Transverse colon (tissue), 4 donors: ENCODE results near the gene CMAS. TPM values are rescaled to one million over a fixed set of nuclear protein-coding genes. Genes with fewer than 3 reads are reported as not detected.
"Not testable (repeated sequence)": the region's sequence is repeated elsewhere in the genome, so short reads cannot be mapped to it uniquely, and the experiment has no call there.

Source experiments
- DNase-seq: peaks from one replicate; pipeline ENCODE4 v3.0.0-alpha.2; 2019
- H3K27ac ChIP-seq, 4 donors: fragments of 200-600 bp; sonication (generic); 2 replicates each; pipeline ENCODE4 v1.5.1; 2016 to 2018; ENCODE audit warnings: inconsistent platforms in 4 of 4
- H3K27me3 ChIP-seq: fragments of 200-600 bp; sonication (generic); 2 replicates; pipeline ENCODE4 v1.5.1; 2017; ENCODE audit warnings: inconsistent platforms
- H3K36me3 ChIP-seq, 4 donors: fragments of 200-600 bp; sonication (generic); 2 replicates each; pipeline ENCODE4 v1.5.1; 2017 to 2019; ENCODE audit warnings: inconsistent platforms in 4 of 4
- H3K4me1 ChIP-seq, 4 donors: fragments of 200-600 bp; sonication (generic); 2 replicates each; pipeline ENCODE4 v1.5.1; 2017 to 2020; ENCODE audit warnings: inconsistent platforms in 4 of 4
- H3K4me3 ChIP-seq, 4 donors: fragments of 200-600 bp; sonication (generic); 1 replicate in 1 of 4; 2 replicates in 3 of 4; pipeline versions ENCODE4 v1.5.1 to v1.6.1; 2017 to 2019; ENCODE audit warnings: inconsistent platforms in 4 of 4
- H3K9me3 ChIP-seq, 2 donors: fragments of 200-600 bp; sonication (generic); 2 replicates each; pipeline ENCODE4 v1.5.1; 2017 to 2019; ENCODE audit warnings: inconsistent platforms in 2 of 2
- EP300 ChIP-seq: sonication (generic); formaldehyde crosslinking; IDR thresholded peaks from one replicate; pipeline ENCODE4 v1.6.1; 2017; ENCODE audit warnings: antibody characterized with exemption, low read depth
- POLR2A ChIP-seq: fragments of 450-650 bp; IDR thresholded peaks from one replicate; pipeline ENCODE4 v1.6.1; 2016; ENCODE audit warnings: antibody characterized with exemption, mild to moderate bottlenecking, moderate library complexity
- POLR2AphosphoS5 ChIP-seq, 3 donors: sonication (generic); formaldehyde crosslinking; IDR thresholded peaks; one replicate each; pipeline ENCODE4 v1.6.1; 2016; ENCODE audit warnings: antibody characterized with exemption in 3 of 3
- WGBS, 2 donors: methylation state at CpG; one replicate each; pipeline ENCODE4 v1.1.5; 2018; ENCODE audit warnings: low coverage in 1 of 2; 5-methylcytosine and 5-hydroxymethylcytosine counted together
- in situ Hi-C, 4 donors: fragments of 200-750 bp; cut with MboI; loops; one replicate each; pipeline versions ENCODE4 v1.15.0 to v1.15.1; 2017; ENCODE audit warnings: low sequenced_read_pairs in 3 of 4, low pct_ligation_motif_present in 1 of 4, low pct_unique_long_range_greater_than_20kb in 1 of 4
- intact Hi-C: fragments of 100-400 bp; cut with DNase I; formaldehyde crosslinking; loops from one replicate; pipeline ENCODE4 v1.15.1; 2023; ENCODE audit warnings: low total_unique reads
- total RNA-seq, 4 donors: library from RNA; depleted of rRNA; stranded (reverse); fragments of >200 nt; gene quantifications; one replicate each; pipeline ENCODE4 v1.1.0, GENCODE V29; 2016
- TF ChIP-seq, protein P1 (sequence below), 5 experiments: fragments of 200-600 bp in 3 of 5; fragments of 450-650 bp in 2 of 5; sonication (generic) in 3 of 5; IDR thresholded peaks; 1 replicate in 2 of 5; 2 replicates in 3 of 5; pipeline ENCODE4 v1.5.1; 2016 to 2017; ENCODE audit warnings: antibody characterized with exemption in 5 of 5, inconsistent platforms in 3 of 5, mild to moderate bottlenecking in 2 of 5, moderate library complexity in 1 of 5

The CMAS gene
- total RNA-seq, 4 donors from 2014 or later: 12.3 to 92.6 (median 69.0) TPM

DNA sequence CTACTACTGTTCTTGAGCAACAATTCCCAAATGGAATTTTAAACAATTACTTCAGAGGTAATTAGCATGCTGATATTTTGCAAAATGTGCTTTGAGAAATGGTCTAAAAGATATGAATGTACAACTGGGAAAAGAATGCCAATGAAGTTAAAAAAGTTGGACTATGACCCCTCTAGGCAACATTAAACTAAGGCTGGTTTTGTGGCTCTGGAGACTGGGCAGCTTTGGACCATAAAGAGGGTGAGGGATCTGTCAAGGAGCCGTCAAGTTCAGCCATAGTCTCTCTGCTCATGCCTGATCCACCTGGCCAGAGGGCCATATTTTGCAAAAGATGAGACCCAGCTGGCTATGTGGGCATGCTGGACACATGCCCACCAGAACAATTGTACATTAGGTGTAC is 38.8 kb downstream of the CMAS start:
- 38% methylated on average over 1 of the region's 1 CpG; no CpG with 5 or more reads in 1 of the 2 donors for WGBS, 2 donors
- Histone ChIP-seq H3K27ac (no peak overlapping the region), H3K36me3 (no peaks in the 10 kb centered on the region), H3K4me1 (no peaks in the 10 kb centered on the region), H3K4me3 (no peak overlapping the region), H3K9me3 (no peaks in the 10 kb centered on the region), H3K27me3 (no peaks in the 10 kb centered on the region)
- in situ Hi-C loops (loop anchor here in 3 of 4 donors (10.0 to 25.0 kb wide), 3 partner anchors 350 to 377 kb away; no protein-coding TSS in a partner anchor), intact Hi-C loops (loop anchor here (5.0 to 10.0 kb wide), 2 partner anchors 250 to 372 kb away; partner anchors contain the start of gene ST8SIA1)
- no peak for DNase-seq
- no peak for TF ChIP-seq EP300
- TF ChIP-seq, protein P1, sequence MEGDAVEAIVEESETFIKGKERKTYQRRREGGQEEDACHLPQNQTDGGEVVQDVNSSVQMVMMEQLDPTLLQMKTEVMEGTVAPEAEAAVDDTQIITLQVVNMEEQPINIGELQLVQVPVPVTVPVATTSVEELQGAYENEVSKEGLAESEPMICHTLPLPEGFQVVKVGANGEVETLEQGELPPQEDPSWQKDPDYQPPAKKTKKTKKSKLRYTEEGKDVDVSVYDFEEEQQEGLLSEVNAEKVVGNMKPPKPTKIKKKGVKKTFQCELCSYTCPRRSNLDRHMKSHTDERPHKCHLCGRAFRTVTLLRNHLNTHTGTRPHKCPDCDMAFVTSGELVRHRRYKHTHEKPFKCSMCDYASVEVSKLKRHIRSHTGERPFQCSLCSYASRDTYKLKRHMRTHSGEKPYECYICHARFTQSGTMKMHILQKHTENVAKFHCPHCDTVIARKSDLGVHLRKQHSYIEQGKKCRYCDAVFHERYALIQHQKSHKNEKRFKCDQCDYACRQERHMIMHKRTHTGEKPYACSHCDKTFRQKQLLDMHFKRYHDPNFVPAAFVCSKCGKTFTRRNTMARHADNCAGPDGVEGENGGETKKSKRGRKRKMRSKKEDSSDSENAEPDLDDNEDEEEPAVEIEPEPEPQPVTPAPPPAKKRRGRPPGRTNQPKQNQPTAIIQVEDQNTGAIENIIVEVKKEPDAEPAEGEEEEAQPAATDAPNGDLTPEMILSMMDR (IDR thresholded peaks at IDR 0.05): no peak
- no peak for TF ChIP-seq POLR2A

GRCh38 chr12:22088886-22089285 is 42.9 kb downstream of the CMAS start:
- intact Hi-C loops: loop anchor here (10.0 kb wide), 1 partner anchor 246 kb away; the partner anchor contains the start of gene ST8SIA1
- in situ Hi-C loops: loop anchor here in 3 of 4 donors (10.0 to 25.0 kb wide), 3 partner anchors 346 to 373 kb away; no protein-coding TSS in a partner anchor
- H3K4me1 ChIP-seq: no peaks in the 10 kb centered on the region
- 86 to 93% methylated on average over 2 of the region's 2 CpGs for whole genome bisulfite sequencing, 2 donors
- TF ChIP-seq EP300: no peak
- no peak overlapping the region for H3K4me3 ChIP-seq
- H3K36me3 ChIP-seq: no peaks in the 10 kb centered on the region
- no peak overlapping the region for H3K27ac ChIP-seq
- no peak for DNase-seq
- H3K27me3 ChIP-seq: no peaks in the 10 kb centered on the region
- no peaks in the 10 kb centered on the region for H3K9me3 ChIP-seq

- Histone ChIP-seq H3K27ac (no peak overlapping the region), H3K36me3 (no peaks in the 10 kb centered on the region), H3K27me3 (no peaks in the 10 kb centered on the region), H3K4me1 (no peaks in the 10 kb centered on the region), H3K9me3 (no peaks in the 10 kb centered on the region), H3K4me3 (no peak overlapping the region)
- in situ Hi-C loops (loop anchor here in 3 of 4 donors (10.0 to 25.0 kb wide), 3 partner anchors 345 to 373 kb away; no protein-coding TSS in a partner anchor), intact Hi-C loops (loop anchor here (10.0 kb wide), 1 partner anchor 245 kb away; the partner anchor contains the start of gene ST8SIA1)
- TF ChIP-seq, protein P1 (IDR thresholded peaks at IDR 0.05): no peak
- TF ChIP-seq EP300 (no peak), POLR2A (no peak), POLR2AphosphoS5 (IDR thresholded peaks at IDR 0.05) (no peak)
- DNase-seq: no peak
- 82 to 86% methylated on average over 2 of the region's 2 CpGs for WGBS, 2 donors
These were observed 43.5 kb downstream of the CMAS start for GRCh38 chr12:22089486-22089885.

DNA sequence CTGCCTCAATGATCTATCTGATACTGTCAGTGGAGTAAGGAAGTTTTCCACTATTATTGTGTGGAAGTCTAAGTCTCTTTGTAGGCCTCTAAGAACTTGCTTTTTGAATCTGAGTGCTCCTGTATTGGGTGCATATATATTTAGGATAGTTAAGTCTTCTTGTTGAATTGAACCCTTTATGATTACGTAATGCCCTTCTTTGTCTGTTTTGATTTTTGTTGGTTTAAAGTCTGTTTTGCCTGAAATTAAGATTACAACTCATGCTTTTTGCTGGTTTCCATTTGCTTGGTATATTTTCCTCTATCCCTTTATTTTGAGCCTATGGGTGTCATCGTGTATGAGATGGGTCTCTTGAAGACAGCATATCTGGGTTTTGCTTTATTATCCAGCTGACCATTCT is 53.0 kb downstream of the CMAS start:
- in situ Hi-C loops: loop anchor here in 3 of 4 donors (10.0 to 25.0 kb wide), 3 partner anchors 236 to 363 kb away; partner anchors contain the start of gene ST8SIA1 (in 1 of the 3)
- DNase-seq, H3K9me3 ChIP-seq, H3K36me3 ChIP-seq, H3K27me3 ChIP-seq, H3K4me1 ChIP-seq, H3K27ac ChIP-seq, H3K4me3 ChIP-seq, intact Hi-C loops: not testable (repeated sequence)
- WGBS, 2 donors: 91 to 93% methylated on average over 2 of the region's 2 CpGs

DNA sequence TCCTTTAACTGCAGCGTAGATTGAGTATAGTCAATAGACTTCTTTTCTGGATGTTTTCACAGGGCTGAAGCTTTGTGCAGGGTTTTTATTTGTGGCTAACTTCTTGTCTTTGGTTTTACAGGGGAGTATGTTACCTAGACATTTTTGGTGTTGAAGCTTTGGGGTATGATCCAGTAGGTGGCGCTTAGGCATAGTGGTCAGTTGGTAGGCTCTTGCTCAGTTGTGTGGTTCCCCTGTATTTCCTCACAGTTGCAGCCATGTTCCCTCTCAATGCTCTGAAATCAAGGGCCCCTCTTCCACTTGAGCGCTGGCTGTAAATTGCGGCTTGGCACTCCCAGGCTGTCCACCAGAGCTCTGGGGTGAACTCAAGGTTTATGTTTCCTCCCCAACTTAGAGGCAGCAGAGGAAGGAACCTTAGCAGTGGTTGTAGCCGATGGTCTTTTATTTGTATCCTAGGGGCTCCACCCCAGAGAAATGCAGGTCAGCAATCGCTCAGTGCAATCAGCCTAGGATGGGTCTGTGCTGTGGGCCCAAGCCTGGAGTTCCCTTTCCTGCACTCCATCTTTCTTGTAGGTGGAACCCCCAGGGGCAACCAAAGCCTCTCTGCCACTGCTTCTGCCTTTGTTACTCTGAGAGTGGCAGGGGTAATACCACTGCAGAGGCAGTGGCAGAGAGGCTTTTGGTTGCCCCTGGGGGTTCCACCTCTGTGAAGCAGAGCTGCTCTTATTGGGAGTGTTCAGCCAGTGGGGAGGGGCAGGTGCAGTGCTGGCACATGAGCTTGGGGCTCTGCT is 55.1 kb downstream of the CMAS start:
- in situ Hi-C loops (loop anchor here in 3 of 4 donors (10.0 kb wide), 1 partner anchor 234 kb away; the partner anchor contains the start of gene ST8SIA1 (in 3 of the 3)), intact Hi-C loops (loop anchor here (5.0 kb wide), 1 partner anchor 236 kb away; no protein-coding TSS in a partner anchor)
- Histone ChIP-seq H3K4me3 (no peak overlapping the region), H3K9me3 (no peaks in the 10 kb centered on the region), H3K27me3 (no peaks in the 10 kb centered on the region), H3K36me3 (no peaks in the 10 kb centered on the region), H3K27ac (no peak overlapping the region), H3K4me1 (no peaks in the 10 kb centered on the region)
- 52 to 71% methylated on average over 5 to 6 of the region's 6 CpGs for WGBS, 2 donors
- TF ChIP-seq, protein P1 (IDR thresholded peaks at IDR 0.05): peak; percentile 42 to 53 (median 51)
- no peak for TF ChIP-seq POLR2A
- DNase-seq: peak; percentile 31
